GM21717 (cell line): ENCODE data around the gene SLC6A13.
"Not testable (repeated sequence)": the region's sequence is repeated elsewhere in the genome, so short reads cannot be mapped to it uniquely, and the experiment has no call there.

Source experiments
- ATAC-seq: cut with Tn5 transposase; IDR thresholded peaks from one replicate; pipeline ENCODE4 v1.9.1; 2021; ENCODE audit warnings: mild to moderate bottlenecking, moderate library complexity; ENCODE audit not compliant: unreplicated experiment

The SLC6A13 gene

GRCh38 chr12:202081-202731, 60.4 kb downstream of the SLC6A13 start:
- no peak for ATAC-seq

- ATAC-seq: no peak
Observed at GRCh38 chr12:201361-201760, 61.3 kb downstream of the SLC6A13 start.

GRCh38 chr12:198705-199104, 63.9 kb downstream of the SLC6A13 start:
- ATAC-seq: no peak

- no peak for ATAC-seq
Observed at GRCh38 chr12:197911-198695, 64.5 kb downstream of the SLC6A13 start.

- no peak for ATAC-seq
Observed at GRCh38 chr12:197347-197746, 65.3 kb downstream of the SLC6A13 start.

- ATAC-seq: no peak
Observed at GRCh38 chr12:196436-196835, 66.2 kb downstream of the SLC6A13 start.

GRCh38 chr12:195951-196350, 66.7 kb downstream of the SLC6A13 start:
- ATAC-seq: no peak

DNA sequence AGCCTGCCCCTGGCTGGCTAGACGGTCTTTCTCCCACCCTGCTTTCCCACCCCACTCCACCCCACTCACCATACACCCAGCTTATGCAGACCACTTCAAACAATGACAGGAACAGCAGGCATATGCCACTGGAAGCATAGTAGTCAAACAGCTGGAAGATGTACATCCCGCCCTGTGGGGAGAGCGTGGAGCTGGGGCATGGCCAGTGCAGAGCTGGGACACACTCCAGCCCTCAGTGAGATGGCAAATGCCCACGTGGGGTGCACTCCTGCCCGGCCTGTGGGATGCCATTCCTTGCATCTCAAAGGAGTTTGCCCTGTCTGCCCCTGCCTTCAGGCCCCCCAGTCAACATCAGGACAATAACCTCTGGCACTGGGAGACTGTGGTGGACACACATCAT, 67.5 kb downstream of the SLC6A13 start:
- ATAC-seq: no peak

DNA sequence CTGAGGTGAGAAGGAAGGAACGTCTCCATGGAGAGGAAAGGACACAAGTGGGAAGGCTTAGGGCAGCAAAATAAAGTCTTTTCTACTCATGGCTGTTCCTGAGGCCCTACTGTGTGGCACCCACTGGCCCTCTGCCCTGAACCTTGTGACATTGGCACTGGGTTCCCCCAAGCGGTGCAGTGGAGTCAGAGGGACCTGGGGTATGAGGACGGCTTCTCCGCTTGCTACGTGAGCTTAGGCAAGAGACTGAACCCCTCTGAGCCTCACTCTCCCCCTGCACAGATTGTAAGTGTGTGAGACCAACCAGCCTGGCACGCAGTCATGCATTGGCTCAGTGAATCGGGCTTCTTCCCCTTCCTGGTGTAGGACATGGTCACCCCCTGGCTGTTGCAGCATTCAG, 68.4 kb downstream of the SLC6A13 start:
- no peak for ATAC-seq

GRCh38 chr12:193261-193660, 69.4 kb downstream of the SLC6A13 start:
- ATAC-seq: no peak

- no peak for ATAC-seq
Observed at GRCh38 chr12:191541-191940, 71.1 kb downstream of the SLC6A13 start.

GRCh38 chr12:190881-191280, 71.8 kb downstream of the SLC6A13 start:
- ATAC-seq: no peak

GRCh38 chr12:189622-189962, 73.0 kb downstream of the SLC6A13 start:
- ATAC-seq: no peak

GRCh38 chr12:188910-189621, 73.6 kb downstream of the SLC6A13 start:
- ATAC-seq: no peak

- ATAC-seq: not testable (repeated sequence)
Observed at GRCh38 chr12:187986-188909, 74.4 kb downstream of the SLC6A13 start.

DNA sequence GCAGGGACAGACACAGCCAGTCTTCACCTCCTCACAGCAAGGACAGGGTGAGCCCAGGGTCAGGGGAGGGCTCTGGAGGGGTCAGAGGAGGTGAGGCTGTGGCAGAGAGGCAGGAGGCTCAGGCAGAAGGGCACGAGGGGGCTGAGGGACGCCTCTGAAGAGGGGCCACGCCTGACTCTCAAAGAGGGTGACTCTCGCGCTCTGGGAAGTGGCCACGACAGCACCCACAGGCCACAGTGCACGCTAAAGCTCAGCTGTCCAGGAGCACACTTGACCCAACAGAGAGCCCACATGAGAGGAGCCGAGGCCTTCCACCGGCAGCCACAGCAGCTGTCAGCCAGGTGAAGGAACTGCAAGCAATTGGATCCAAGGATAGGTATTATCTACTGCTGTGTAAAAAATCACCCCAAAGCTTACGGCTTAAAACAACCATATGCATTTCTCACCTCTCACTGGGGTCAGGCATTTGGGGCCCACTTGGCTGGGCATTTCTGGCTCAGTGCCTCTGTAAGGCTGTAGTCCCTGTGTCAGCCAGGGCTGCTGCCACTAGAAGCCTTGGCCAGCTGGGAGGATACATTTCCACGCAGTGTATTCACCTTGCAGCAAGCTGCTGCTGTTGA, 76.5 kb downstream of the SLC6A13 start:
- no peak for ATAC-seq

- ATAC-seq: no peak
Observed at GRCh38 chr12:185576-185955, 77.1 kb downstream of the SLC6A13 start.

- ATAC-seq: no peak
Observed at GRCh38 chr12:184811-185575, 77.6 kb downstream of the SLC6A13 start.

DNA sequence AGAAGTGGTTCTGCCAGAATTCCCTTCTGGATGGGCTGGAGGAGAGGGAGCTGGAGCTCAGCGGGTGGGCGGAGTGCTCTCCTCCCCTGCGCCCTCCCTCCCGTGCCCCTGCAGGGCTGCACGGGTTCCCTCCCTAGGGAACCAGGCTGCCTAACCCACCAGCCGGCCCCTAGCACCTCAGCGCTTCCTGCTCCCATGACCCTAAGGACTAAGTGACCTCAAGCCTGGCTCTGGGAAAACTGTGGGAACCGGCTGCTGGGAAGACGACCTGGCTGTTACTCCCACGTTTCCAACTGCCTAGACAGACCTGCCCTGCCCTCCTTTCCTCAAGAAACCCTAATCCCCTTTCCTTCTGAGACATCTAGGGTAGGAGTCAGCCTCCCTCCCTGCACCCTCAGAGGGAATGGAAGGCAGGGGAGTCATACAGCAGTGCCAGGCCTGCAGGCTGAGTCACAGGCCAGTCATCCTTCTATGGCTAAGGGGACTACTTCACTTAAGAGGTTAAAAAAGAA, 80.2 kb downstream of the SLC6A13 start:
- no peak for ATAC-seq

- no peak for ATAC-seq
Observed at GRCh38 chr12:181921-182320, 80.7 kb downstream of the SLC6A13 start.
